ENCODE measurements around the gene MED6. TPM values are rescaled to one million over a fixed set of nuclear protein-coding genes. Genes with fewer than 3 reads are reported as not detected.

The MED6 gene
- 40.2 to 57.7 TPM (median 43.2 TPM) in 5 replicates for total RNA-seq (2022; extraction: Qiagen RNA extraction)

GRCh38 chr14:70600382-70601157 lies at the start of gene MED6:
Gene MED6 (minus strand): TSS chr14:70600655. CDS start chr14:70600637, 18 bp downstream.

GRCh38 chr14:70641548-70642302 lies 41.3 kb upstream of the MED6 start, which contains the start of gene TTC9:
Gene TTC9 (plus strand): TSS chr14:70641916. CDS start chr14:70642130, 214 bp downstream.

GRCh38 chr14:70534904-70535303 lies 65.6 kb downstream of the MED6 start, which contains the start of gene ADAM20:
Gene ADAM20 (minus strand): TSS chr14:70535004. CDS start chr14:70524757, 10,247 bp downstream.

Other genes with a start within 250 kb of the MED6 start
- 54.2 to 70.3 TPM (median 60.6 TPM) in 5 replicates for gene COX16, start 241.0 kb downstream of the MED6 start, total RNA-seq (2022; extraction: Qiagen RNA extraction)
- 8.2 to 11.7 TPM (median 11.2 TPM) in 5 replicates for gene SYNJ2BP, start 183.6 kb downstream of the MED6 start, total RNA-seq (2022; extraction: Qiagen RNA extraction)
- 0.03 TPM in 1 of 5 replicates, not detected in the others for gene ADAM21, start 148.5 kb downstream of the MED6 start, total RNA-seq (2022; extraction: Qiagen RNA extraction)
- gene ADAM20, start 65.7 kb downstream of the MED6 start, total RNA-seq (2022; extraction: Qiagen RNA extraction): not detected in 5 replicates
- gene TTC9, start 41.3 kb upstream of the MED6 start, total RNA-seq (2022; extraction: Qiagen RNA extraction): 1.9 to 2.4 TPM (median 2.2 TPM) in 5 replicates
- gene MAP3K9, start 208.9 kb upstream of the MED6 start, total RNA-seq (2022; extraction: Qiagen RNA extraction): 3.6 to 5.6 TPM (median 4.8 TPM) in 5 replicates